Neural cell (in vitro differentiated cells): Measurements from ENCODE around the gene GPR3. TPM values are rescaled to one million over a fixed set of nuclear protein-coding genes. Genes with fewer than 3 reads are reported as not detected.

Experiments
- H2AFZ ChIP-seq: fragments of 200-600, 300-800 bp; sonication (generic), shearing (Covaris generic); 2 replicates; pipeline ENCODE4 v1.6.0; 2014; ENCODE audit warnings: low read depth, mild to moderate bottlenecking, antibody characterized with exemption, low read length, moderate library complexity
- H3F3A ChIP-seq: fragments of 200-600 bp; shearing (Covaris generic); 2 replicates; pipeline ENCODE4 v1.6.1; 2016; ENCODE audit warnings: mild to moderate bottlenecking, moderate library complexity, mixed read lengths, antibody characterized with exemption, low read length; ENCODE audit not compliant: insufficient read depth, poor library complexity, severe bottlenecking
- H3K27ac ChIP-seq: fragments of 200-600, 300-800 bp; sonication (generic), shearing (Covaris generic); 2 replicates; pipeline ENCODE4 v1.5.1; 2014; ENCODE audit warnings: mild to moderate bottlenecking, low read length, moderate library complexity
- H3K27me3 ChIP-seq: fragments of 300-800, 200-600 bp; sonication (generic), shearing (Covaris generic); 2 replicates; pipeline ENCODE4 v1.6.0; 2014; ENCODE audit warnings: mild to moderate bottlenecking, low read depth, low read length, moderate library complexity; ENCODE audit not compliant: insufficient read depth
- H3K36me3 ChIP-seq: fragments of 300-800, 200-600 bp; sonication (generic), shearing (Covaris generic); 2 replicates; pipeline ENCODE4 v1.5.1; 2014; ENCODE audit warnings: mild to moderate bottlenecking, antibody characterized with exemption, low read length, moderate library complexity; ENCODE audit not compliant: insufficient read depth
- H3K4me2 ChIP-seq: fragments of 300-800, 200-600 bp; sonication (generic), shearing (Covaris generic); 2 replicates; pipeline ENCODE4 v1.6.0; 2014; ENCODE audit warnings: mild to moderate bottlenecking, low read length
- H3K4me3 ChIP-seq: fragments of 300-800, 200-600 bp; sonication (generic), shearing (Covaris generic); 2 replicates; pipeline ENCODE4 v1.5.1; 2014; ENCODE audit warnings: mild to moderate bottlenecking, low read length, moderate library complexity
- H3K79me2 ChIP-seq: fragments of 200-600 bp; shearing (Covaris generic); replicated peaks from 2 replicates; pipeline ENCODE4 v1.6.0; 2014; ENCODE audit warnings: mild to moderate bottlenecking, low read length, moderate library complexity; ENCODE audit not compliant: insufficient read depth
- H3K9ac ChIP-seq: fragments of 300-800, 200-600 bp; sonication (generic), shearing (Covaris generic); 2 replicates; pipeline ENCODE4 v1.6.1; 2016; ENCODE audit warnings: mild to moderate bottlenecking, low read length, mixed read lengths
- H3K9me2 ChIP-seq: fragments of 200-600 bp; shearing (Covaris generic); 2 replicates; pipeline ENCODE4 v1.6.1; 2016; ENCODE audit warnings: mild to moderate bottlenecking, low read length, mixed read lengths; ENCODE audit not compliant: insufficient read depth
- H3K9me3 ChIP-seq: fragments of 200-600, 300-800 bp; sonication (generic), shearing (Covaris generic); 2 replicates; pipeline ENCODE4 v1.6.1; 2016; ENCODE audit warnings: mild to moderate bottlenecking, mixed run types, low read length, moderate library complexity, mixed read lengths
- H4K20me1 ChIP-seq: fragments of 200-600 bp; shearing (Covaris generic); 2 replicates; pipeline ENCODE4 v1.6.1; 2016; ENCODE audit warnings: mild to moderate bottlenecking, mixed run types; ENCODE audit not compliant: insufficient read depth
- CTCF ChIP-seq: fragments of 450-650 bp; IDR thresholded peaks from 2 replicates; pipeline ENCODE4 v1.5.1; 2014; ENCODE audit warnings: antibody characterized with exemption, mild to moderate bottlenecking, moderate library complexity; ENCODE audit not compliant: poor library complexity, severe bottlenecking
- EP300 ChIP-seq: fragments of 450-650 bp; conservative IDR thresholded peaks from 2 replicates; pipeline ENCODE4 v1.6.1; 2014; ENCODE audit warnings: antibody characterized with exemption, mild to moderate bottlenecking, moderate library complexity; ENCODE audit not compliant: poor library complexity, severe bottlenecking
- EZH2 ChIP-seq: fragments of 200-600, 300-800 bp; shearing (Covaris generic), sonication (generic); IDR thresholded peaks from 2 replicates; pipeline ENCODE4 v1.6.1; 2014; ENCODE audit warnings: antibody characterized with exemption, low read length, borderline replicate concordance, mild to moderate bottlenecking; ENCODE audit not compliant: insufficient read depth, poor library complexity, severe bottlenecking
- MXI1 ChIP-seq: fragments of 450-650 bp; conservative IDR thresholded peaks from 2 replicates; pipeline ENCODE4 v1.6.1; 2014; ENCODE audit warnings: antibody characterized with exemption, mild to moderate bottlenecking; ENCODE audit not compliant: poor library complexity, severe bottlenecking
- POLR2AphosphoS5 ChIP-seq: IDR thresholded peaks from 2 replicates; pipeline ENCODE4 v1.6.1; 2012
- RAD21 ChIP-seq: fragments of 450-650 bp; conservative IDR thresholded peaks from 2 replicates; pipeline ENCODE4 v1.6.1; 2014; ENCODE audit warnings: antibody characterized with exemption, mild to moderate bottlenecking, moderate library complexity
- SMC3 ChIP-seq: fragments of 450-650 bp; conservative IDR thresholded peaks from 2 replicates; pipeline ENCODE4 v1.6.1; 2014; ENCODE audit warnings: antibody characterized with exemption, mild to moderate bottlenecking, moderate library complexity; ENCODE audit not compliant: poor library complexity
- TAF1 ChIP-seq: IDR thresholded peaks from 2 replicates; pipeline ENCODE4 v1.6.1; 2012; ENCODE audit warnings: low read depth
- polyA plus RNA-seq: library from polyadenylated mRNA; depleted of rRNA; stranded (reverse); fragments of >200 nt; gene quantifications from 2 replicates; pipeline ENCODE4 v1.2.3, GENCODE V29; 2014
- TF ChIP-seq, protein P1 (sequence below): IDR thresholded peaks from 2 replicates; pipeline ENCODE4 v1.6.1; 2012; ENCODE audit warnings: borderline replicate concordance

The GPR3 gene
- polyA plus RNA-seq, 1 donor from 2014 or later = 0.54 TPM

DNA sequence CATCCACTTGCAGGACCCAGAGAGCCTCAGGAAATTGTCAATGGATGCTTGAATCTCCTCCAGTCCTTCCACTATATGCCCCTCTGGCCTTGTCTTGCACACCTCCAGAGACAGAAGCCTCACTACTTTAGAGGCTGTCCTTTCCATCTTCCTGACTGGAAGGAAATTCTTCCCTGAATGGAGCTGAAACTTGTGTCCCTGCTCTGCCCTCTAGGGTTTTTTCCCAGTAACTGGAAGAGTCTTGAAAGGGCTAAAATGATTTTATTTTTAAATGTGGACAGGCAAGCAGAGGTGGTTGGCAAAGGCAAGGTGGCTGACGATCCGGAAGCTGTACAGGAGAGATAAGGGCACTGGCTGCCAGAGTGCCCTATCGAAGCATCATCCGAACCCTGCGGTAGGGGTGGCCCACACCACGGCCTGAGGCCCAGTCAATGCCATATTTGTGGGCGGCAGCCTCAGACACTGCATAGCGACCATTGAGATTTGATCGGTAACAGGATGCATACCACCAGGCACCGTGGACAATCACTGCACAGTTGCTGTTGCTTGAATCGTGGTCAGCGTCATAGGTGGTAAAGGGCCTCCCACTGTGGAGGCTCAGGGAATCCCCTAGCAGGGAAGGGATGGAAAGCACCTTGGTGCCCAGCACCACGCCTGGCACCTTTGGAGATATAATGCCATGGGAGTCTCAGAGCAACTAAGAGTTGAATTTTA is 23.4 kb upstream of the GPR3 start:
- H4K20me1 ChIP-seq = no peaks in the 10 kb centered on the region
- TF ChIP-seq POLR2AphosphoS5 (no peak), TAF1 (no peak), RAD21 (no peak), CTCF (no peak), MXI1 (no peak), EZH2 (no peak), SMC3 (no peak)
- TF ChIP-seq, protein P1, sequence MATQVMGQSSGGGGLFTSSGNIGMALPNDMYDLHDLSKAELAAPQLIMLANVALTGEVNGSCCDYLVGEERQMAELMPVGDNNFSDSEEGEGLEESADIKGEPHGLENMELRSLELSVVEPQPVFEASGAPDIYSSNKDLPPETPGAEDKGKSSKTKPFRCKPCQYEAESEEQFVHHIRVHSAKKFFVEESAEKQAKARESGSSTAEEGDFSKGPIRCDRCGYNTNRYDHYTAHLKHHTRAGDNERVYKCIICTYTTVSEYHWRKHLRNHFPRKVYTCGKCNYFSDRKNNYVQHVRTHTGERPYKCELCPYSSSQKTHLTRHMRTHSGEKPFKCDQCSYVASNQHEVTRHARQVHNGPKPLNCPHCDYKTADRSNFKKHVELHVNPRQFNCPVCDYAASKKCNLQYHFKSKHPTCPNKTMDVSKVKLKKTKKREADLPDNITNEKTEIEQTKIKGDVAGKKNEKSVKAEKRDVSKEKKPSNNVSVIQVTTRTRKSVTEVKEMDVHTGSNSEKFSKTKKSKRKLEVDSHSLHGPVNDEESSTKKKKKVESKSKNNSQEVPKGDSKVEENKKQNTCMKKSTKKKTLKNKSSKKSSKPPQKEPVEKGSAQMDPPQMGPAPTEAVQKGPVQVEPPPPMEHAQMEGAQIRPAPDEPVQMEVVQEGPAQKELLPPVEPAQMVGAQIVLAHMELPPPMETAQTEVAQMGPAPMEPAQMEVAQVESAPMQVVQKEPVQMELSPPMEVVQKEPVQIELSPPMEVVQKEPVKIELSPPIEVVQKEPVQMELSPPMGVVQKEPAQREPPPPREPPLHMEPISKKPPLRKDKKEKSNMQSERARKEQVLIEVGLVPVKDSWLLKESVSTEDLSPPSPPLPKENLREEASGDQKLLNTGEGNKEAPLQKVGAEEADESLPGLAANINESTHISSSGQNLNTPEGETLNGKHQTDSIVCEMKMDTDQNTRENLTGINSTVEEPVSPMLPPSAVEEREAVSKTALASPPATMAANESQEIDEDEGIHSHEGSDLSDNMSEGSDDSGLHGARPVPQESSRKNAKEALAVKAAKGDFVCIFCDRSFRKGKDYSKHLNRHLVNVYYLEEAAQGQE = no peak
- H3K36me3 ChIP-seq = no peaks in the 10 kb centered on the region
- no peak overlapping the region for H3K9ac ChIP-seq
- H3F3A ChIP-seq = no peaks in the 10 kb centered on the region
- no peaks in the 10 kb centered on the region for H3K79me2 ChIP-seq
- no peaks in the 10 kb centered on the region for H3K9me3 ChIP-seq
- H3K27ac ChIP-seq = no peak overlapping the region
- H3K4me2 ChIP-seq = no peak overlapping the region
- H3K4me3 ChIP-seq = no peak overlapping the region
- H2AFZ ChIP-seq = no peak overlapping the region
- H3K9me2 ChIP-seq = no peaks in the 10 kb centered on the region
- H3K27me3 ChIP-seq = peaks cover 7% of the 10 kb centered on the region

- no peaks in the 10 kb centered on the region for H4K20me1 ChIP-seq
- no peaks in the 10 kb centered on the region for H3K79me2 ChIP-seq
- no peak overlapping the region for H3K4me3 ChIP-seq
- H2AFZ ChIP-seq = no peak overlapping the region
- H3K9ac ChIP-seq = no peak overlapping the region
- no peaks in the 10 kb centered on the region for H3F3A ChIP-seq
- H3K27me3 ChIP-seq = no peaks in the 10 kb centered on the region
- TF ChIP-seq, protein P1 = no peak
- TF ChIP-seq MXI1 (no peak), CTCF (no peak), SMC3 (no peak), EP300 (no peak), POLR2AphosphoS5 (no peak), RAD21 (no peak)
- no peaks in the 10 kb centered on the region for H3K9me3 ChIP-seq
- no peaks in the 10 kb centered on the region for H3K9me2 ChIP-seq
- H3K4me2 ChIP-seq = no peak overlapping the region
- no peak overlapping the region for H3K27ac ChIP-seq
- no peaks in the 10 kb centered on the region for H3K36me3 ChIP-seq
These were observed 20.2 kb upstream of the GPR3 start for GRCh38 chr1:27372022-27372807.
